ENCODE results near the gene LRMDA. TPM values are rescaled to one million over a fixed set of nuclear protein-coding genes. Genes with fewer than 3 reads are reported as not detected.

Gene LRMDA
- total RNA-seq, 2 experiments from 2014 or later = not detected

DNA sequence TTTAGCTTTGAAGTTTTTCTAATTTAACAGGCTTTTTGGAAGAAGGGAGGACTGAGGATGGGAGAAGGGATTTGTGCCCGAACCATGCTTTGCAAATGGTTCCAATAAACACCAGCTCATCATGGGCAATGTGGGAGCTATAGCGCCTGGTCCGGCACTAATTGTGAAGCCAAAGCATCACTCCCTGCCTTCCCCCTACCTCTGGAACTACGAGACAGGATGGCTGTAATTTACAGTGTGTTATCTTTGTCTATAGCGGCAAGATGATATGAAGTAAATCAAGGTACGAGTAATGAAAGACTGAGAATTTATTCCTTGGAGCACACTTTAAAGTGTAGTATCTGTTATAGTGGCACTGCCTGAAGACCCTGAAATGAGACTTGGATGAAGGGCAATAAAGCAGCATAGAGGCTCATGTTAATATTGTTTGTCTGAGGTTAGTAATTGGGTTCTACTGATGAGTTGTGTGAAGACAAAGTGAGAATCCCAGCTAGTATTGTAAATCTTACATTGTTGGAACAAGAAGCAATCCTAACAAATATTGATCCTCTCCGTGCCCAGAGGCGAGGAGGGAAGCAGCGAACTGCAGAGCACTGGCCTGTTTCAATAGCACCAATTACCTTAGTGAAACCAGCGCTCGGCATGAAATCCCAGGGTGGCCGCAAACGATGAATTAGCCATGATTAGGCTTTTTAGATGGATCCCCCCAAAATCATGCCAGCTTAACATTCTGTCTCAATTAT, 507.1 kb downstream of the LRMDA start:
- ATAC-seq (ENCODE audit: poor library complexity) = no peak
- H3K4me3 Mint-ChIP-seq = no peak overlapping the region
- H3K9me3 ChIP-seq (ENCODE audit: control insufficient read depth in 1 of 2, insufficient read depth in 1 of 2, low read length in 2 of 2) = no peaks in the 10 kb centered on the region

DNA sequence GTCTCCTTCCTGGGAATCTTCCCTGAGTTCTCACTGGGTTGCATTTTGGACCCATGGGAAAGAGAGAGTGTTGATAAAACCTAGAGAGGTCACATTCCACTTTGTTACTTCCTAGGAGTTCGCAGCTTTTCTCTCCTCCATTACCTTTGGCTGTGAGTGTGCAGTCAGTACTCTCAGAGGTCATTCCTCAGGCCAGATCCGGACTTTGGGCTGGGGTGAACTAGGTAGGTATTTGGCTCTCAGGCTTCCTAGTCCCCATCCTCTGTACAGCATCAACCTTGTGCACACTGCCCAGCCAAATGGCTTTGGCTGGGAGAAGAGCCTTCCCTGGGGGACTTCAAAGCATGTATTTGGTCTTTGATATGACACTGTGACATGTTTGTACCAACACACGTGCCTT, 508.1 kb downstream of the LRMDA start:
- no peaks in the 10 kb centered on the region for H3K9me3 Mint-ChIP-seq
- CTCF ChIA-PET = no interaction called here
- intact Hi-C loops (cut with DNase I, micrococcal nuclease) = no loop called here
- Histone ChIP-seq H3K4me1 (ENCODE audit: insufficient read depth, low read length) (no peaks in the 10 kb centered on the region), H3K9me3 (ENCODE audit: control insufficient read depth in 1 of 2, insufficient read depth in 1 of 2, low read length in 2 of 2) (no peaks in the 10 kb centered on the region), H3K36me3 (ENCODE audit: insufficient read depth, low read length) (no peaks in the 10 kb centered on the region), H3K27me3 (ENCODE audit: control insufficient read depth in 1 of 2, insufficient read depth in 2 of 2, low read length in 2 of 2) (no peaks in the 10 kb centered on the region), H3K4me3 (ENCODE audit: low read length) (no peak overlapping the region), H3K27ac (ENCODE audit: low read depth in 1 of 2, low read length in 2 of 2) (no peak overlapping the region)
- no peak overlapping the region for H3K27ac Mint-ChIP-seq
- ATAC-seq (ENCODE audit: poor library complexity) (no peak), DNase-seq (no peak)
- TF ChIP-seq, protein P1, sequence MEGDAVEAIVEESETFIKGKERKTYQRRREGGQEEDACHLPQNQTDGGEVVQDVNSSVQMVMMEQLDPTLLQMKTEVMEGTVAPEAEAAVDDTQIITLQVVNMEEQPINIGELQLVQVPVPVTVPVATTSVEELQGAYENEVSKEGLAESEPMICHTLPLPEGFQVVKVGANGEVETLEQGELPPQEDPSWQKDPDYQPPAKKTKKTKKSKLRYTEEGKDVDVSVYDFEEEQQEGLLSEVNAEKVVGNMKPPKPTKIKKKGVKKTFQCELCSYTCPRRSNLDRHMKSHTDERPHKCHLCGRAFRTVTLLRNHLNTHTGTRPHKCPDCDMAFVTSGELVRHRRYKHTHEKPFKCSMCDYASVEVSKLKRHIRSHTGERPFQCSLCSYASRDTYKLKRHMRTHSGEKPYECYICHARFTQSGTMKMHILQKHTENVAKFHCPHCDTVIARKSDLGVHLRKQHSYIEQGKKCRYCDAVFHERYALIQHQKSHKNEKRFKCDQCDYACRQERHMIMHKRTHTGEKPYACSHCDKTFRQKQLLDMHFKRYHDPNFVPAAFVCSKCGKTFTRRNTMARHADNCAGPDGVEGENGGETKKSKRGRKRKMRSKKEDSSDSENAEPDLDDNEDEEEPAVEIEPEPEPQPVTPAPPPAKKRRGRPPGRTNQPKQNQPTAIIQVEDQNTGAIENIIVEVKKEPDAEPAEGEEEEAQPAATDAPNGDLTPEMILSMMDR (IDR thresholded peaks at IDR 0.05) = no peak
- no peaks in the 10 kb centered on the region for H3K36me3 Mint-ChIP-seq (ENCODE audit: low read depth)
- peaks cover 6% of the 10 kb centered on the region for H3K27me3 Mint-ChIP-seq
- POLR2A ChIA-PET = no interaction called here
- H3K4me1 Mint-ChIP-seq (ENCODE audit: low read depth) = no peaks in the 10 kb centered on the region
- no peak overlapping the region for H3K4me3 Mint-ChIP-seq

More for the DNA sequence above, 507.1 kb downstream of the LRMDA start:
- no peak for DNase-seq
- peaks cover 10% of the 10 kb centered on the region for H3K27me3 Mint-ChIP-seq
- intact Hi-C loops (cut with DNase I, micrococcal nuclease) = no loop called here
- Histone ChIP-seq H3K27ac (ENCODE audit: low read depth in 1 of 2, low read length in 2 of 2) (no peak overlapping the region), H3K27me3 (ENCODE audit: control insufficient read depth in 1 of 2, insufficient read depth in 2 of 2, low read length in 2 of 2) (no peaks in the 10 kb centered on the region), H3K4me1 (ENCODE audit: insufficient read depth, low read length) (no peaks in the 10 kb centered on the region), H3K36me3 (ENCODE audit: insufficient read depth, low read length) (no peaks in the 10 kb centered on the region), H3K4me3 (ENCODE audit: low read length) (no peak overlapping the region)
- ChIA-PET POLR2A (no interaction called here), CTCF (interaction anchor here (0.5 kb wide), 1 partner anchor 24 kb away, joined by 3 read pairs; no protein-coding TSS in a partner anchor)
- no peak overlapping the region for H3K27ac Mint-ChIP-seq
- TF ChIP-seq, protein P1 (IDR thresholded peaks at IDR 0.05) = no peak
- H3K36me3 Mint-ChIP-seq (ENCODE audit: low read depth) = no peaks in the 10 kb centered on the region
- H3K4me1 Mint-ChIP-seq (ENCODE audit: low read depth) = no peaks in the 10 kb centered on the region
- no peaks in the 10 kb centered on the region for H3K9me3 Mint-ChIP-seq

DNA sequence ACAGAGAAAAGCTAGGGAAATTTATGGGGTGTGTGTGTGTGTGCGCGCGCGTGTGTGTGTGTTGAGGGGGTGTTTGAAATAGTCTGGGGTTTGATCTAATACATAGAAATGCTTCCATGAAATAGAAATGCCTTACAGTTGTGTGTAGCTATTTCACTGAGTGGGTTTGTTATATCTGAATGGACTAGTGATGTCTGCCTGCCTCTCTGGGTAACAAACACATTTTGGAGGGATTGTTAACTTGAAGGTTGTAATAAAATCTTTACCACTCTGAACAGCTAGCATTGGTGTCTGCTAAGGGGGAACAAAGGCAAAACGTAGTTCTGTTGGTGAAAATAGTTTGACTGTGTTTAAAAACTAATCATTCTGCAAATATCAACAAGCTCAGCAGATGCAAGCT, 509.3 kb downstream of the LRMDA start:
- DNase-seq = no peak
- Mint-ChIP-seq H3K27me3 (peaks cover 6% of the 10 kb centered on the region), H3K9me3 (peaks cover 5% of the 10 kb centered on the region), H3K4me1 (ENCODE audit: low read depth) (no peaks in the 10 kb centered on the region), H3K36me3 (ENCODE audit: low read depth) (no peaks in the 10 kb centered on the region), H3K27ac (no peak overlapping the region), H3K4me3 (no peak overlapping the region)
- ATAC-seq (ENCODE audit: poor library complexity) = no peak
- POLR2A ChIA-PET = no interaction called here
- Histone ChIP-seq H3K4me3 (ENCODE audit: low read length) (no peak overlapping the region), H3K27me3 (ENCODE audit: control insufficient read depth in 1 of 2, insufficient read depth in 2 of 2, low read length in 2 of 2) (no peaks in the 10 kb centered on the region), H3K4me1 (ENCODE audit: insufficient read depth, low read length) (no peaks in the 10 kb centered on the region), H3K9me3 (ENCODE audit: control insufficient read depth in 1 of 2, insufficient read depth in 1 of 2, low read length in 2 of 2) (peaks cover 0 to 9% of the 10 kb centered on the region in 2 experiments), H3K27ac (ENCODE audit: low read depth in 1 of 2, low read length in 2 of 2) (no peak overlapping the region), H3K36me3 (ENCODE audit: insufficient read depth, low read length) (no peaks in the 10 kb centered on the region)
- CTCF ChIA-PET = no interaction called here
- intact Hi-C loops (cut with DNase I, micrococcal nuclease) = no loop called here
- TF ChIP-seq, protein P1 (IDR thresholded peaks at IDR 0.05) = no peak
